ENCODE results near the gene SPTLC1. TPM values are rescaled to one million over a fixed set of nuclear protein-coding genes. Genes with fewer than 3 reads are reported as not detected.
"Not testable (repeated sequence)": the region's sequence is repeated elsewhere in the genome, so short reads cannot be mapped to it uniquely, and the experiment has no call there.

Gene SPTLC1
- total RNA-seq, 2 donors from 2014 or later = 54.4 to 55.5 TPM

- no peaks in the 10 kb centered on the region for H3K4me1 Mint-ChIP-seq (ENCODE audit: low read depth)
These were observed 81.9 kb downstream of the SPTLC1 start for GRCh38 chr9:92033307-92033706.

DNA sequence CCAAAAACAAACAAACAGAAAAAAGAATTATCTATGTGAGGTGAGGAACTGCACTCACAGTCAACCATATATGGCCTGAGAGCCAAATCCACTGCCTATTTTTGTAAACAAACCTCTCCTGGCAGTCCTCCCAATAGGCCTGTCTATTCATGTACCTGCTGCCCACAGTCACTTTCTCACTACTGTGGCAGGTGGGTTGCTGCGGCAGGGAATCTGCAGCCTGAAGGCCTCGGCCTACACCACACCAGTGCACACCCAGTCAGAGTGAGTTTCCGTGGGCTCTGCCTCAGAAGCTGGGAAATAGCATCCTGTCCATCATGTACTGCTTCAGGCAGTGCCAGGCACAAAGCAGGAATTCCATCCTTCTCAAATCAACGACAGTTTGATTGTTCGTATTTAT, 82.3 kb downstream of the SPTLC1 start:
- H3K27ac Mint-ChIP-seq = no peak overlapping the region
- no peaks in the 10 kb centered on the region for H3K9me3 Mint-ChIP-seq
- peaks cover 6 to 24% of the 10 kb centered on the region in 2 donors for H3K36me3 Mint-ChIP-seq (ENCODE audit: insufficient read depth in 2 of 2)
- ATAC-seq (replicated peaks in 1 of 2) (no peak), DNase-seq (no peak)
- H3K4me3 Mint-ChIP-seq = no peak overlapping the region
- H3K4me1 Mint-ChIP-seq (ENCODE audit: low read depth) = no peaks in the 10 kb centered on the region
- H3K27me3 Mint-ChIP-seq (ENCODE audit: low read depth) = no peaks in the 10 kb centered on the region

More at GRCh38 chr9:92033307-92033706, 81.9 kb downstream of the SPTLC1 start:
- Mint-ChIP-seq H3K27ac (no peak overlapping the region), H3K9me3 (no peaks in the 10 kb centered on the region), H3K27me3 (ENCODE audit: low read depth) (no peaks in the 10 kb centered on the region), H3K36me3 (ENCODE audit: insufficient read depth in 2 of 2) (peaks cover 6 to 24% of the 10 kb centered on the region in 2 donors), H3K4me3 (no peak overlapping the region)
- DNase-seq (no peak), ATAC-seq (replicated peaks in 1 of 2) (no peak)

GRCh38 chr9:92030367-92030766, 84.8 kb downstream of the SPTLC1 start:
- Mint-ChIP-seq H3K9me3 (no peaks in the 10 kb centered on the region), H3K27ac (no peak overlapping the region), H3K4me3 (no peak overlapping the region), H3K27me3 (ENCODE audit: low read depth) (no peaks in the 10 kb centered on the region), H3K36me3 (ENCODE audit: insufficient read depth in 2 of 2) (peaks cover 4 to 15% of the 10 kb centered on the region in 2 donors), H3K4me1 (ENCODE audit: low read depth) (no peaks in the 10 kb centered on the region)
- DNase-seq = no peak
- no peak for ATAC-seq (replicated peaks in 1 of 2)

DNA sequence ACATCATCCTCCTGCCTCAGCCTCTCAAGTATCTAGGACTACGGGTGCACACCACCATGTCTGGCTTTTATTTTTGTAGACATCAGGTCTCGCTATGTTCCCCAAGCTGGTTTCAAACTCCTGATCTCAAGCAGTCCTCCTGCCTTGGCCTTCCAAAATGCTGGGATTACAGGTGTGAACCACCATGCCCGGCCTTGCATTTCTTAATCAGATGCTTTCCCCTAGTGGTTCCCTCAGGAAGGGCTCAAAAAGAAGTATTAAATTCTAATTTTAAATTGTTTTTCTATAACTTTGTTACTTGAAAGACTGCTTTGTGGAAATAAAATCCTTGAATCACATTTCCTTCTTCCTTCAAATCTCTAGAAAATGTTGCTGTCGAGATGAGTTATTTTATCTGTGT, 85.7 kb downstream of the SPTLC1 start:
- ATAC-seq (replicated peaks in 1 of 2) (no peak), DNase-seq (no peak)
- H3K36me3 Mint-ChIP-seq (ENCODE audit: insufficient read depth in 2 of 2) = peaks cover 4 to 13% of the 10 kb centered on the region in 2 donors
- H3K4me1 Mint-ChIP-seq (ENCODE audit: low read depth) = no peaks in the 10 kb centered on the region
- no peaks in the 10 kb centered on the region for H3K9me3 Mint-ChIP-seq
- no peak overlapping the region for H3K4me3 Mint-ChIP-seq
- H3K27me3 Mint-ChIP-seq (ENCODE audit: low read depth) = no peaks in the 10 kb centered on the region
- H3K27ac Mint-ChIP-seq = no peak overlapping the region

GRCh38 chr9:92026206-92027002, 88.8 kb downstream of the SPTLC1 start:
- H3K4me1 Mint-ChIP-seq (ENCODE audit: low read depth) = no peaks in the 10 kb centered on the region
- H3K27me3 Mint-ChIP-seq (ENCODE audit: low read depth) = no peaks in the 10 kb centered on the region
- H3K27ac Mint-ChIP-seq = no peak overlapping the region

DNA sequence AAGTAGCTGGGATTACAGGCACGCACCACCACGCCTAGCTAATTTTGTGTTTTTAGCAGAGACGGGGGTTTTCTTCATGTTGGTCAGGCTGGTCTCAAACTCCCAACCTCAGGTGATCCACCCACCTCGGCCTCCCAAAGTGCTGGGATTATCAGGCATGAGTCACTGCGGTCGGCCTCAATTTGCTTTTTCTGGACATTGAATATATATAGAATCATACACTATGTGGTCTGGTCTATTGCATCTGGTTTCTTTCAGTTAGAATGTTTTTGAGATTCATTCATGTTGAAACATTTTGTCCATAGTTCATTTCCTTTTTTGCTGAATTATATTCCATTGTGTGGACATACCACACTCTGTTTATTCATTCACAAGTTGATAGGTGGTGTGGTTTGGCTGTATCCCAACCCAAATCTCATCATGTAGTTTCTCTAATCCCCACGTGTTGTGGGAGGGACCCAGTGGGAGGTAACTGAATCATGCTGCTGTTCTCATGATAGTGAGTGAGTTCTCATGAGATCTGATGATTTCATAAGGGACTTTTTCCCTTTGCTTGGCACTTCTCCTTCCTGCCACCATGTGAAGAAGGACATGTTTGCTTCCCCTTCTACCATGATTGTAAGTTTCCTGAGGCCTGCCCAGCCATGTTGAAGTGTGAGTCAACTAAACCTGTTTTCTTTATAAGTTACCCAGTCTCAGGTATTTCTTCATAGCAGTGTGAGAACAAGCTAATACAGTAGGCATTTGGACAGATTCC, 93.2 kb downstream of the SPTLC1 start:
- H3K36me3 Mint-ChIP-seq (ENCODE audit: insufficient read depth in 2 of 2); H3K4me3 Mint-ChIP-seq; DNase-seq; H3K4me1 Mint-ChIP-seq (ENCODE audit: low read depth); H3K27ac Mint-ChIP-seq: not testable (repeated sequence)
- ATAC-seq (replicated peaks in 1 of 2) = peak; percentile 32 to 51
- H3K27me3 Mint-ChIP-seq (ENCODE audit: low read depth) = peaks cover 13% of the 10 kb centered on the region
- peaks cover 3 to 13% of the 10 kb centered on the region in 2 donors for H3K9me3 Mint-ChIP-seq

More at GRCh38 chr9:92026206-92027002, 88.8 kb downstream of the SPTLC1 start:
- Mint-ChIP-seq H3K4me3 (no peak overlapping the region), H3K9me3 (peaks cover 2 to 11% of the 10 kb centered on the region in 2 donors), H3K36me3 (ENCODE audit: insufficient read depth in 2 of 2) (peaks cover 1 to 5% of the 10 kb centered on the region in 2 donors)
- ATAC-seq (replicated peaks in 1 of 2) = no peak
- no peak for DNase-seq

DNA sequence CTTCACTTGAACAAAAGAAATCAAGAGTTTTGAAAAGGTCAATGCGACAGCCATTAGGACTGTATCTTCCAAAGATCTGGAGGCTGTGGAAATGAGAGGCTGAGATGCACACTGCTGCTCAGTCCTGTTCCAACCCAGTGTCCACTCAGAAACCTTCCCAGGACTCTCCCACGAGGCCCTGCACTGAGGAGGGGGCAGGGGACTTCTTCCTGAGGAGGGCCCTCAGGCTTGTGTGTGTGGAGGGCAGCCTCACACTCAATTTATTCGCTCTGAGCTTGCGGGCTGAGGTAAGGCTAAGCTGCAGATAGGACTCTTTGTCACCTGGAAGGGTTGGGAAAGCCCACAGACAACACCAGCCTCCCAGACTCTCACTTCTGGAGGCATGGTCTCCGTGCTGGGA, 95.6 kb downstream of the SPTLC1 start:
- Mint-ChIP-seq H3K4me1 (ENCODE audit: low read depth) (no peaks in the 10 kb centered on the region), H3K9me3 (peaks cover 4 to 17% of the 10 kb centered on the region in 2 donors), H3K27me3 (ENCODE audit: low read depth) (peaks cover 13% of the 10 kb centered on the region), H3K36me3 (ENCODE audit: insufficient read depth in 2 of 2) (peaks cover 1 to 9% of the 10 kb centered on the region in 2 donors), H3K27ac (no peak overlapping the region), H3K4me3 (no peak overlapping the region)
- DNase-seq (no peak), ATAC-seq (replicated peaks in 1 of 2) (no peak)

- ATAC-seq (replicated peaks in 1 of 2) (no peak), DNase-seq (no peak)
- no peaks in the 10 kb centered on the region for H3K36me3 Mint-ChIP-seq (ENCODE audit: insufficient read depth in 2 of 2)
- H3K27ac Mint-ChIP-seq = no peak overlapping the region
- H3K27me3 Mint-ChIP-seq (ENCODE audit: low read depth) = peaks cover 5% of the 10 kb centered on the region
- peaks cover 1 to 4% of the 10 kb centered on the region in 2 donors for H3K9me3 Mint-ChIP-seq
- H3K4me1 Mint-ChIP-seq (ENCODE audit: low read depth) = no peaks in the 10 kb centered on the region
- H3K4me3 Mint-ChIP-seq = no peak overlapping the region
These were observed 104.3 kb downstream of the SPTLC1 start for GRCh38 chr9:92010705-92011536.

GRCh38 chr9:92010253-92010652, 105.0 kb downstream of the SPTLC1 start:
- not testable (repeated sequence) for DNase-seq; H3K9me3 Mint-ChIP-seq; H3K36me3 Mint-ChIP-seq (ENCODE audit: insufficient read depth in 2 of 2); H3K4me1 Mint-ChIP-seq (ENCODE audit: low read depth); H3K27me3 Mint-ChIP-seq (ENCODE audit: low read depth); ATAC-seq (replicated peaks in 1 of 2); H3K27ac Mint-ChIP-seq; H3K4me3 Mint-ChIP-seq

GRCh38 chr9:92008041-92008440, 107.2 kb downstream of the SPTLC1 start:
- H3K4me3 Mint-ChIP-seq = no peak overlapping the region

GRCh38 chr9:92004045-92004392, 111.2 kb downstream of the SPTLC1 start:
- Mint-ChIP-seq H3K9me3 (no peaks in the 10 kb centered on the region), H3K4me3 (no peak overlapping the region), H3K36me3 (ENCODE audit: insufficient read depth in 2 of 2) (no peaks in the 10 kb centered on the region), H3K27me3 (ENCODE audit: low read depth) (no peaks in the 10 kb centered on the region), H3K27ac (no peak overlapping the region), H3K4me1 (ENCODE audit: low read depth) (no peaks in the 10 kb centered on the region)
- DNase-seq = no peak
- ATAC-seq (replicated peaks in 1 of 2) = no peak

More at GRCh38 chr9:92008041-92008440, 107.2 kb downstream of the SPTLC1 start:
- no peak for ATAC-seq (replicated peaks in 1 of 2)
- Mint-ChIP-seq H3K9me3 (no peaks in the 10 kb centered on the region), H3K27ac (no peak overlapping the region), H3K27me3 (ENCODE audit: low read depth) (peaks cover 5% of the 10 kb centered on the region), H3K4me1 (ENCODE audit: low read depth) (no peaks in the 10 kb centered on the region), H3K36me3 (ENCODE audit: insufficient read depth in 2 of 2) (no peaks in the 10 kb centered on the region)
- no peak for DNase-seq

DNA sequence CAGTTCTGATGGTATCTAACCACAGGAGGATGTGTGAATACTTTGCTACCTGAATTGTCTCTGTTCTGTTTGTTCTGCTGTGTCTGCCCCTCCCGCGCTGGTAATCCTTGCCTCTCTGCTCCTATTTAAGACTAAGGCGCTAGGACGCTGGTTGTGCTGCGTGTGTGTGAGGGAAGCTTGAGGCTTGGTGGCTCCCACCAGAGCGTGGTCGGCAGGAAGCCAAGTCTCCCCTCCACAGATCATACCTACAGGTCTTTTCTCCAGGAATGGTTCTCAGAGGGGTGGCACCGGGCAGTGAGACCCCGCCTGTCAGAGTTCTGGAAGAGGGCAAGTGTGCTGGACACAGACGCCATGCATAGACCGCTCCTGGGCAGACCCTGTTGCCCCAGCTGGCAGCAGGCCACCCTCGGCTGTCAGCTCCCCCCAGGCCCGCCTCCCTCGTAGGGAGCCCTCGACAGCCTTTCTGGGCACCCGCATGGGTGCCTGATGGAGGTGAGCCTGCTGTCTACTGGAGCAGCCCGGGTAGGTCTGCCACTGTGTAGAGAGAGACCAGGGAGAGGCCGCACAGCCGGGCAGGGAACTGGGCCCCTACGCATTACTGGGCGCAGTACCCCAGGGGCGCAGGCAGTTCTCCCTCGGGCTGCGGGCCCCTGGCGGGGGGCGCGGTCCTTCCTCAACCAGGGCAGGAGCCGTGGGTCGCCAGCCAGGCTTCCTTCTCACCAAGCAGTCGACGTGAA, 111.7 kb downstream of the SPTLC1 start:
- Mint-ChIP-seq H3K4me3 (no peak overlapping the region), H3K9me3 (no peaks in the 10 kb centered on the region), H3K36me3 (ENCODE audit: insufficient read depth in 2 of 2) (no peaks in the 10 kb centered on the region), H3K27ac (no peak overlapping the region), H3K27me3 (ENCODE audit: low read depth) (no peaks in the 10 kb centered on the region), H3K4me1 (ENCODE audit: low read depth) (no peaks in the 10 kb centered on the region)
- DNase-seq = no peak
- no peak for ATAC-seq (replicated peaks in 1 of 2)

All from activated T-cell treated with anti-CD3 and anti-CD28 coated beads, Interleukin-2, amount 50 U/mL, for 72 hours (primary cell).